NCI-H345 treated with DMSO at 0.1 percent for 48 hours (cell line): Measurements from ENCODE around the gene GOLGA8J.
"Not testable (repeated sequence)": the region's sequence is repeated elsewhere in the genome, so short reads cannot be mapped to it uniquely, and the experiment has no call there.

Experiments
- DNase-seq: peaks from one replicate; lab custom pipeline; 2025; ENCODE audit not compliant: unreplicated experiment; lab: John Stamatoyannopoulos, UW

GOLGA8J gene

GRCh38 chr15:30072630-30073029 lies 10.1 kb upstream of the GOLGA8J start:
- DNase-seq: no peak

GRCh38 chr15:30073915-30074314 lies 8.8 kb upstream of the GOLGA8J start:
- DNase-seq: no peak

- DNase-seq: not testable (repeated sequence)
These were observed 1.9 kb upstream of the GOLGA8J start for GRCh38 chr15:30080816-30081215.

- not testable (repeated sequence) for DNase-seq
These were observed 15.1 kb downstream of the GOLGA8J start for GRCh38 chr15:30097827-30098226.

GRCh38 chr15:30102890-30103289 lies 20.1 kb downstream of the GOLGA8J start:
- DNase-seq: not testable (repeated sequence)

- not testable (repeated sequence) for DNase-seq
These were observed 21.3 kb downstream of the GOLGA8J start for GRCh38 chr15:30103941-30104507.

GRCh38 chr15:30110591-30110990 lies 27.8 kb downstream of the GOLGA8J start:
- DNase-seq: not testable (repeated sequence)

- DNase-seq: not testable (repeated sequence)
These were observed 47.3 kb downstream of the GOLGA8J start for GRCh38 chr15:30130066-30130465.

- DNase-seq: not testable (repeated sequence)
These were observed 52.0 kb downstream of the GOLGA8J start, which contains the start of gene GOLGA8T for GRCh38 chr15:30134751-30135150. Gene GOLGA8T, plus strand, starts transcription at chr15:30135051. Its CDS starts 98 bp downstream, at chr15:30135149.
